Measurements from ENCODE around the gene HLF. TPM values are rescaled to one million over a fixed set of nuclear protein-coding genes. Genes with fewer than 3 reads are reported as not detected.

Gene HLF
- 1 to 10 TPM; 3.4 to 3.5 TPM for total RNA-seq

GRCh38 chr17:55264645-55265298 is at the start of gene HLF:
TSS of gene HLF (plus strand) at chr17:55264960. CDS start at chr17:55265485, 525 bp downstream.
- ChIA-PET POLR2A (interaction anchor here (1.3 to 1.9 kb wide), 3 partner anchors 22 to 26 kb away, joined by 3 to 8 read pairs (median 5); no protein-coding TSS in a partner anchor), CTCF (interaction anchor here (0.8 to 3.4 kb wide), 3 partner anchors 10 to 30 kb away, joined by 3 to 17 read pairs (median 8); no protein-coding TSS in a partner anchor)
- no peaks in the 10 kb centered on the region for H3K36me3 Mint-ChIP-seq
- H3K9me3 Mint-ChIP-seq: no peaks in the 10 kb centered on the region
- H3K27me3 Mint-ChIP-seq: peaks cover 18% of the 10 kb centered on the region
- H3K4me3 Mint-ChIP-seq: peak within 1 kb of the TSS; percentile 62
- peak; percentile 81 for DNase-seq
- intact Hi-C loops (cut with micrococcal nuclease): loop anchor here (1.0 to 2.0 kb wide), 2 partner anchors 26 to 296 kb away; partner anchors contain the start of genes COX11 and STXBP4
- H3K4me1 Mint-ChIP-seq (ENCODE audit: low read depth): peaks cover 15% of the 10 kb centered on the region
- H3K27ac Mint-ChIP-seq: no peak within 1 kb of the TSS

GRCh38 chr17:55215711-55216110 is 49.0 kb upstream of the HLF start:
- no peak overlapping the region for H3K4me3 Mint-ChIP-seq

GRCh38 chr17:55216888-55217287 is 47.9 kb upstream of the HLF start:
- ChIA-PET CTCF (no interaction called here), POLR2A (no interaction called here)
- no peaks in the 10 kb centered on the region for H3K9me3 Mint-ChIP-seq
- H3K27me3 Mint-ChIP-seq: no peaks in the 10 kb centered on the region
- H3K4me3 Mint-ChIP-seq: no peak overlapping the region
- no peak overlapping the region for H3K27ac Mint-ChIP-seq
- no peak for DNase-seq
- no peaks in the 10 kb centered on the region for H3K4me1 Mint-ChIP-seq (ENCODE audit: low read depth)
- intact Hi-C loops (cut with micrococcal nuclease): no loop called here
- H3K36me3 Mint-ChIP-seq: no peaks in the 10 kb centered on the region

More at GRCh38 chr17:55215711-55216110, 49.0 kb upstream of the HLF start:
- no peaks in the 10 kb centered on the region for H3K27me3 Mint-ChIP-seq
- no peaks in the 10 kb centered on the region for H3K4me1 Mint-ChIP-seq (ENCODE audit: low read depth)
- DNase-seq: no peak
- H3K36me3 Mint-ChIP-seq: no peaks in the 10 kb centered on the region
- intact Hi-C loops (cut with micrococcal nuclease): no loop called here
- CTCF ChIA-PET: no interaction called here
- POLR2A ChIA-PET: no interaction called here
- H3K27ac Mint-ChIP-seq: no peak overlapping the region
- no peaks in the 10 kb centered on the region for H3K9me3 Mint-ChIP-seq

- H3K4me1 Mint-ChIP-seq (ENCODE audit: low read depth): no peaks in the 10 kb centered on the region
- no peaks in the 10 kb centered on the region for H3K36me3 Mint-ChIP-seq
- H3K27me3 Mint-ChIP-seq: peaks cover 6% of the 10 kb centered on the region
- intact Hi-C loops (cut with micrococcal nuclease): no loop called here
- no peak overlapping the region for H3K27ac Mint-ChIP-seq
- DNase-seq: no peak
- ChIA-PET CTCF (no interaction called here), POLR2A (no interaction called here)
- no peak overlapping the region for H3K4me3 Mint-ChIP-seq
- no peaks in the 10 kb centered on the region for H3K9me3 Mint-ChIP-seq
These were observed 45.3 kb upstream of the HLF start for GRCh38 chr17:55219459-55219858.

GRCh38 chr17:55219934-55220333 is 44.8 kb upstream of the HLF start:
- Mint-ChIP-seq H3K9me3 (no peaks in the 10 kb centered on the region), H3K27ac (no peak overlapping the region), H3K4me3 (no peak overlapping the region), H3K36me3 (no peaks in the 10 kb centered on the region), H3K27me3 (peaks cover 6% of the 10 kb centered on the region), H3K4me1 (ENCODE audit: low read depth) (no peaks in the 10 kb centered on the region)
- no peak for DNase-seq
- CTCF ChIA-PET: no interaction called here
- intact Hi-C loops (cut with micrococcal nuclease): no loop called here
- POLR2A ChIA-PET: no interaction called here

- POLR2A ChIA-PET: no interaction called here
- CTCF ChIA-PET: no interaction called here
- Mint-ChIP-seq H3K27ac (no peak overlapping the region), H3K4me3 (no peak overlapping the region), H3K4me1 (ENCODE audit: low read depth) (no peaks in the 10 kb centered on the region), H3K36me3 (no peaks in the 10 kb centered on the region), H3K27me3 (peaks cover 6% of the 10 kb centered on the region), H3K9me3 (no peaks in the 10 kb centered on the region)
- intact Hi-C loops (cut with micrococcal nuclease): no loop called here
- no peak for DNase-seq
These were observed 41.2 kb upstream of the HLF start for GRCh38 chr17:55223524-55223923.

- no peak overlapping the region for H3K27ac Mint-ChIP-seq
- POLR2A ChIA-PET: no interaction called here
- intact Hi-C loops (cut with micrococcal nuclease): no loop called here
- CTCF ChIA-PET: no interaction called here
- H3K9me3 Mint-ChIP-seq: no peaks in the 10 kb centered on the region
- DNase-seq: no peak
- no peaks in the 10 kb centered on the region for H3K4me1 Mint-ChIP-seq (ENCODE audit: low read depth)
- no peak overlapping the region for H3K4me3 Mint-ChIP-seq
- peaks cover 6% of the 10 kb centered on the region for H3K27me3 Mint-ChIP-seq
- H3K36me3 Mint-ChIP-seq: no peaks in the 10 kb centered on the region
These were observed 40.0 kb upstream of the HLF start for GRCh38 chr17:55224746-55225145.

GRCh38 chr17:55225237-55225636 is 39.5 kb upstream of the HLF start:
- ChIA-PET CTCF (interaction anchor here (0.7 kb wide), 1 partner anchor 232 kb away, joined by 4 read pairs; no protein-coding TSS in a partner anchor), POLR2A (no interaction called here)
- Mint-ChIP-seq H3K27ac (no peak overlapping the region), H3K4me3 (no peak overlapping the region), H3K36me3 (no peaks in the 10 kb centered on the region), H3K4me1 (ENCODE audit: low read depth) (no peaks in the 10 kb centered on the region), H3K9me3 (no peaks in the 10 kb centered on the region), H3K27me3 (peaks cover 6% of the 10 kb centered on the region)
- intact Hi-C loops (cut with micrococcal nuclease): no loop called here
- DNase-seq: no peak

- Mint-ChIP-seq H3K36me3 (no peaks in the 10 kb centered on the region), H3K27ac (no peak overlapping the region), H3K4me3 (no peak overlapping the region), H3K9me3 (peaks cover 3% of the 10 kb centered on the region), H3K4me1 (ENCODE audit: low read depth) (no peaks in the 10 kb centered on the region), H3K27me3 (no peaks in the 10 kb centered on the region)
- intact Hi-C loops (cut with micrococcal nuclease): no loop called here
- POLR2A ChIA-PET: no interaction called here
- CTCF ChIA-PET: no interaction called here
- no peak for DNase-seq
These were observed 36.0 kb upstream of the HLF start for GRCh38 chr17:55228683-55229192.

- POLR2A ChIA-PET: no interaction called here
- H3K27ac Mint-ChIP-seq: no peak overlapping the region
- DNase-seq: no peak
- peaks cover 3% of the 10 kb centered on the region for H3K9me3 Mint-ChIP-seq
- no peaks in the 10 kb centered on the region for H3K27me3 Mint-ChIP-seq
- intact Hi-C loops (cut with micrococcal nuclease): no loop called here
- CTCF ChIA-PET: no interaction called here
- no peaks in the 10 kb centered on the region for H3K36me3 Mint-ChIP-seq
- no peaks in the 10 kb centered on the region for H3K4me1 Mint-ChIP-seq (ENCODE audit: low read depth)
- no peak overlapping the region for H3K4me3 Mint-ChIP-seq
These were observed 35.5 kb upstream of the HLF start for GRCh38 chr17:55229276-55229675.

GRCh38 chr17:55230716-55231115 is 34.0 kb upstream of the HLF start:
- no peak for DNase-seq
- POLR2A ChIA-PET: no interaction called here
- H3K27me3 Mint-ChIP-seq: no peaks in the 10 kb centered on the region
- intact Hi-C loops (cut with micrococcal nuclease): loop anchor here (10.0 kb wide), 1 partner anchor 194 kb away; the partner anchor contains the start of gene MMD
- no peaks in the 10 kb centered on the region for H3K4me1 Mint-ChIP-seq (ENCODE audit: low read depth)
- no peak overlapping the region for H3K27ac Mint-ChIP-seq
- H3K9me3 Mint-ChIP-seq: peaks cover 3% of the 10 kb centered on the region
- CTCF ChIA-PET: no interaction called here
- H3K4me3 Mint-ChIP-seq: no peak overlapping the region
- H3K36me3 Mint-ChIP-seq: no peaks in the 10 kb centered on the region

GRCh38 chr17:55233840-55234239 is 30.9 kb upstream of the HLF start:
- no peak overlapping the region for H3K4me3 Mint-ChIP-seq
- H3K9me3 Mint-ChIP-seq: peaks cover 3% of the 10 kb centered on the region
- no peak for DNase-seq
- peaks cover 14% of the 10 kb centered on the region for H3K4me1 Mint-ChIP-seq (ENCODE audit: low read depth)
- ChIA-PET CTCF (no interaction called here), POLR2A (no interaction called here)
- H3K36me3 Mint-ChIP-seq: no peaks in the 10 kb centered on the region
- intact Hi-C loops (cut with micrococcal nuclease): loop anchor here (10.0 kb wide), 1 partner anchor 191 kb away; the partner anchor contains the start of gene MMD
- H3K27ac Mint-ChIP-seq: no peak overlapping the region
- H3K27me3 Mint-ChIP-seq: no peaks in the 10 kb centered on the region

- Mint-ChIP-seq H3K36me3 (no peaks in the 10 kb centered on the region), H3K4me3 (no peak overlapping the region), H3K4me1 (ENCODE audit: low read depth) (peaks cover 16% of the 10 kb centered on the region), H3K9me3 (peaks cover 3% of the 10 kb centered on the region), H3K27me3 (peaks cover 3% of the 10 kb centered on the region), H3K27ac (no peak overlapping the region)
- DNase-seq: no peak
- CTCF ChIA-PET: interaction anchor here (2.8 kb wide), 1 partner anchor 28 kb away, joined by 17 read pairs; the partner anchor contains the start of gene HLF
- intact Hi-C loops (cut with micrococcal nuclease): loop anchor here (5.0 to 10.0 kb wide), 2 partner anchors 164 to 188 kb away; partner anchors contain the start of gene MMD
- POLR2A ChIA-PET: no interaction called here
These were observed 28.4 kb upstream of the HLF start for GRCh38 chr17:55236316-55236715.

All from activated CD4-positive, alpha-beta memory T cell treated with anti-CD3 and anti-CD28 coated beads for 36 hours (primary cell).